WTC11 (cell line): ENCODE measurements around the gene FBRSL1. TPM values are rescaled to one million over a fixed set of nuclear protein-coding genes. Genes with fewer than 3 reads are reported as not detected.

Source experiments
- ATAC-seq: fragments of 200-7000 bp; cut with Tn5 transposase; 2 replicates; pipeline ENCODE4 v1.10.0; 2021; ENCODE audit warnings: mild to moderate bottlenecking, moderate library complexity
- CTCF ChIA-PET: fragments of 300-600 bp; sonication (Branson Sonifier 250); formaldehyde crosslinking; loops from one replicate; lab custom pipeline; 2021; ENCODE audit warnings: antibody characterized with exemption; lab: Charles Lee
- POLR2A ChIA-PET: fragments of 350-600 bp; sonication (Branson Sonifier 250); formaldehyde crosslinking; loops from one replicate; lab custom pipeline; 2021; ENCODE audit warnings: antibody characterized with exemption; lab: Charles Lee
- DNase-seq: peaks from one replicate; pipeline ENCODE4 v3.0.0; 2021; ENCODE audit warnings: low spot score
- H3K27ac Mint-ChIP-seq: 2 replicates; pipeline ENCODE4 v1.8.0; 2021; ENCODE audit warnings: mixed read lengths
- H3K27me3 Mint-ChIP-seq: 2 replicates; pipeline ENCODE4 v1.8.0; 2021; ENCODE audit warnings: low read depth, mild to moderate bottlenecking, moderate library complexity, mixed read lengths
- H3K36me3 Mint-ChIP-seq: 2 replicates; pipeline ENCODE4 v1.8.0; 2021; ENCODE audit warnings: mixed read lengths
- H3K4me1 Mint-ChIP-seq: 2 replicates; pipeline ENCODE4 v1.8.0; 2022; ENCODE audit warnings: mixed read lengths
- H3K4me3 Mint-ChIP-seq: 2 replicates; pipeline ENCODE4 v1.8.0; 2021; ENCODE audit warnings: mild to moderate bottlenecking, moderate library complexity, mixed read lengths
- H3K9me3 Mint-ChIP-seq: 2 replicates; pipeline ENCODE4 v1.8.0; 2021; ENCODE audit warnings: mixed read lengths
- E2F1 ChIP-seq: sonication (generic); formaldehyde crosslinking; IDR thresholded peaks from 2 replicates; pipeline ENCODE4 v1.8.0; 2022; ENCODE audit warnings: mild to moderate bottlenecking, missing genetic modification reagents
- E2F4 ChIP-seq: sonication (generic); formaldehyde crosslinking; IDR thresholded peaks from 2 replicates; pipeline ENCODE4 v1.8.1; 2022; ENCODE audit warnings: low read depth, mild to moderate bottlenecking, moderate library complexity, missing genetic modification reagents, borderline replicate concordance
- ERG ChIP-seq: fragments of 250-450 bp; sonication (Bioruptor Pico); IDR thresholded peaks from 2 replicates; pipeline ENCODE4 v1.8.0; 2021; ENCODE audit warnings: mild to moderate bottlenecking
- ETV6 ChIP-seq: sonication (generic); formaldehyde crosslinking; IDR thresholded peaks from 2 replicates; pipeline ENCODE4 v1.8.1; 2022; ENCODE audit warnings: mild to moderate bottlenecking, missing genetic modification reagents
- HMGA2 ChIP-seq: fragments of 250-450 bp; sonication (Bioruptor Pico); IDR thresholded peaks from 2 replicates; pipeline ENCODE4 v1.4.0; 2021; ENCODE audit warnings: mild to moderate bottlenecking, moderate library complexity
- KAT7 ChIP-seq: sonication (generic); formaldehyde crosslinking; IDR thresholded peaks from 2 replicates; pipeline ENCODE4 v1.8.1; 2023; ENCODE audit warnings: missing genetic modification reagents, mild to moderate bottlenecking, borderline replicate concordance
- MLX ChIP-seq: sonication (generic); formaldehyde crosslinking; IDR thresholded peaks from 2 replicates; pipeline ENCODE4 v1.8.1; 2023; ENCODE audit warnings: mild to moderate bottlenecking, missing genetic modification reagents, moderate library complexity
- NR1H2 ChIP-seq: sonication (generic); formaldehyde crosslinking; IDR thresholded peaks from 2 replicates; pipeline ENCODE4 v1.9.0; 2021; ENCODE audit warnings: mild to moderate bottlenecking, moderate library complexity, missing genetic modification reagents
- NR2C2 ChIP-seq: sonication (generic); formaldehyde crosslinking; IDR thresholded peaks from 2 replicates; pipeline ENCODE4 v1.8.0; 2022; ENCODE audit warnings: mild to moderate bottlenecking, missing genetic modification reagents
- SMAD3 ChIP-seq: sonication (generic); formaldehyde crosslinking; IDR thresholded peaks from 2 replicates; pipeline ENCODE4 v1.8.0; 2022; ENCODE audit warnings: missing genetic modification reagents, mild to moderate bottlenecking, borderline replicate concordance
- TEAD1 ChIP-seq: sonication (generic); formaldehyde crosslinking; IDR thresholded peaks from 2 replicates; pipeline ENCODE4 v1.8.0; 2022; ENCODE audit warnings: mild to moderate bottlenecking, missing genetic modification reagents
- ZNF121 ChIP-seq: sonication (generic); formaldehyde crosslinking; IDR thresholded peaks from 2 replicates; pipeline ENCODE4 v1.8.0; 2023; ENCODE audit warnings: missing genetic modification reagents
- ZNF232 ChIP-seq: sonication (generic); formaldehyde crosslinking; IDR thresholded peaks from 2 replicates; pipeline ENCODE4 v1.8.0; 2022; ENCODE audit warnings: mild to moderate bottlenecking, missing genetic modification reagents
- ZNF263 ChIP-seq: sonication (generic); formaldehyde crosslinking; IDR thresholded peaks from 2 replicates; pipeline ENCODE4 v1.8.1; 2022; ENCODE audit warnings: low read depth, mild to moderate bottlenecking, moderate library complexity, missing genetic modification reagents
- ZSCAN18 ChIP-seq: fragments of 250-450 bp; sonication (Bioruptor Pico); IDR thresholded peaks from 2 replicates; pipeline ENCODE4 v2.1.2; 2022; ENCODE audit warnings: mild to moderate bottlenecking, moderate library complexity
- total RNA-seq: library from RNA; stranded (reverse); gene quantifications from 3 replicates; pipeline ENCODE4 v1.2.3, GENCODE V29; 2021

The FBRSL1 gene
- total RNA-seq, 1 experiment from 2014 or later, result 129 TPM

- TF ChIP-seq ZNF121 (CRISPR knock-in tag), result no peak
Observed at GRCh38 chr12:132479291-132479690, 10.7 kb upstream of the FBRSL1 start (continued).

- H3K9me3 Mint-ChIP-seq, result peaks cover 3% of the 10 kb centered on the region
- H3K4me3 Mint-ChIP-seq, result no peak overlapping the region
- H3K27me3 Mint-ChIP-seq, result peaks cover 80% of the 10 kb centered on the region
- no peak for TF ChIP-seq E2F1 (CRISPR knock-in tag)
- no peak for TF ChIP-seq NR2C2
- no peak for TF ChIP-seq TEAD1 (CRISPR knock-in tag)
- TF ChIP-seq ZSCAN18 (CRISPR knock-in tag), result no peak
- TF ChIP-seq MLX (CRISPR knock-in tag), result no peak
- TF ChIP-seq ETV6 (CRISPR knock-in tag), result no peak
- TF ChIP-seq ZNF232 (CRISPR knock-in tag), result no peak
- no peak for TF ChIP-seq SMAD3 (CRISPR knock-in tag)
- no peak for TF ChIP-seq E2F4 (CRISPR knock-in tag)
- POLR2A ChIA-PET, result interaction anchor here (0.6 kb wide), 1 partner anchor 236 kb away, joined by 3 read pairs; no protein-coding TSS in a partner anchor
- H3K27ac Mint-ChIP-seq, result no peak overlapping the region
- DNase-seq, result no peak
- no peaks in the 10 kb centered on the region for H3K4me1 Mint-ChIP-seq
- CTCF ChIA-PET, result no interaction called here
- no peak for ATAC-seq
- peaks cover 3% of the 10 kb centered on the region for H3K36me3 Mint-ChIP-seq
Observed at GRCh38 chr12:132479938-132480622, 9.9 kb upstream of the FBRSL1 start.

GRCh38 chr12:132480623-132481132 lies 9.3 kb upstream of the FBRSL1 start:
- Mint-ChIP-seq H3K36me3 (peaks cover 3% of the 10 kb centered on the region), H3K27ac (no peak overlapping the region), H3K9me3 (peaks cover 3% of the 10 kb centered on the region), H3K4me3 (no peak overlapping the region), H3K27me3 (peaks cover 82% of the 10 kb centered on the region), H3K4me1 (no peaks in the 10 kb centered on the region)
- no peak for DNase-seq
- no peak for ATAC-seq
- ChIA-PET POLR2A (no interaction called here), CTCF (no interaction called here)
- TF ChIP-seq ZNF263 (CRISPR knock-in tag), result no peak
- TF ChIP-seq NR1H2 (CRISPR knock-in tag), result no peak
- no peak for TF ChIP-seq KAT7 (CRISPR knock-in tag)
- TF ChIP-seq E2F4 (CRISPR knock-in tag), result no peak
- TF ChIP-seq ZNF121 (CRISPR knock-in tag), result no peak
- TF ChIP-seq ZSCAN18 (CRISPR knock-in tag), result no peak
- no peak for TF ChIP-seq ZNF232 (CRISPR knock-in tag)
- TF ChIP-seq HMGA2 (CRISPR knock-in tag), result no peak
- TF ChIP-seq ERG (CRISPR knock-in tag), result no peak
- TF ChIP-seq, all 79 proteins: peak for 0
